Measurements from ENCODE around the gene PLXNB3.
"Not testable (repeated sequence)": the region's sequence is repeated elsewhere in the genome, so short reads cannot be mapped to it uniquely, and the experiment has no call there.

PLXNB3 gene

DNA sequence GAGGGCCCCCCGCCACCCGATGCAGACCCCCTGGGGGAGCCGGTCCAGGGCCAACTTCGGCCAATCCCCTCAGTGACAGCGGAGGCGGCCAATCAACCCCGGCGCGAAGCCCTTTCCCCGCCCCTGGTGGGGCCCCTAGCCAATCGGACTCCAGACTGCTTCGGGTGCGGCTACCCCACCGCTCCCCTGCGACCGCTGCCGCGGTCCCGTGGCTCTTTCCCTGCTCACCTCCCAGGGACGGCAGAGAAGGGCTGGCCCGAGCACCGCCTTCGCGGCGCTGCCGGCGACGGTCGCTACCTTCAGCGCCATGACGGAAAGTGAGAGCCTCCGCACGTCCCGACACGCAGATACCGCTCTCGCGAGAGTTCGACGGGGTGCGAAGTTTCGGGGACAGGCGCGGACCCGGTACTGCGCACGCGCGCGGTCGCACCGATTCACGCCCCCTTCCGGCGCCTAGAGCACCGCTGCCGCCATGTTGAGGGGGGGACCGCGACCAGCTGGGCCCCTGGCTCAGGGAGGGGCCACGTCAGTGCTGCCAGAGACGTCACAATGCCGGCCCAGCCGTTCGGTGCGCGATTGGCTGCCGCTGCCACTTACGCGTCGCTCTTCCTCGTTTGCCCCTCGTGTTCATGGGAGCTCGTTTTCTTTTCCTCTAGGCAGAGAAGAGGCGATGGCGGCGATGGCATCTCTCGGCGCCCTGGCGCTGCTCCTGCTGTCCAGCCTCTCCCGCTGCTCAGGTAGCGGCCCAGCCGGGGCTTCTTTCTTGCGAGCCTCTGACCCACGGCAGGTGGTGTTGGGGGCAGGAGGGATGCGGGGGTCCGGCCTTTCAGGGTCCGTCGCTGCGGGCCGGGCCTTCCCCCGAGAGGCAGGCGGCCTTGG is 30.2 kb downstream of the PLXNB3 start, which contains the start of the genes IDH3G and SSR4:
TSS of gene IDH3G (minus strand) at position 358 of the 879 bp plus-strand sequence. CDS start at position 309, 49 bp downstream.
TSS of gene SSR4 (plus strand) at position 651 of the 879 bp plus-strand sequence. CDS start at position 671, 20 bp downstream.
- DNase-seq, result peak; percentile 96

DNA sequence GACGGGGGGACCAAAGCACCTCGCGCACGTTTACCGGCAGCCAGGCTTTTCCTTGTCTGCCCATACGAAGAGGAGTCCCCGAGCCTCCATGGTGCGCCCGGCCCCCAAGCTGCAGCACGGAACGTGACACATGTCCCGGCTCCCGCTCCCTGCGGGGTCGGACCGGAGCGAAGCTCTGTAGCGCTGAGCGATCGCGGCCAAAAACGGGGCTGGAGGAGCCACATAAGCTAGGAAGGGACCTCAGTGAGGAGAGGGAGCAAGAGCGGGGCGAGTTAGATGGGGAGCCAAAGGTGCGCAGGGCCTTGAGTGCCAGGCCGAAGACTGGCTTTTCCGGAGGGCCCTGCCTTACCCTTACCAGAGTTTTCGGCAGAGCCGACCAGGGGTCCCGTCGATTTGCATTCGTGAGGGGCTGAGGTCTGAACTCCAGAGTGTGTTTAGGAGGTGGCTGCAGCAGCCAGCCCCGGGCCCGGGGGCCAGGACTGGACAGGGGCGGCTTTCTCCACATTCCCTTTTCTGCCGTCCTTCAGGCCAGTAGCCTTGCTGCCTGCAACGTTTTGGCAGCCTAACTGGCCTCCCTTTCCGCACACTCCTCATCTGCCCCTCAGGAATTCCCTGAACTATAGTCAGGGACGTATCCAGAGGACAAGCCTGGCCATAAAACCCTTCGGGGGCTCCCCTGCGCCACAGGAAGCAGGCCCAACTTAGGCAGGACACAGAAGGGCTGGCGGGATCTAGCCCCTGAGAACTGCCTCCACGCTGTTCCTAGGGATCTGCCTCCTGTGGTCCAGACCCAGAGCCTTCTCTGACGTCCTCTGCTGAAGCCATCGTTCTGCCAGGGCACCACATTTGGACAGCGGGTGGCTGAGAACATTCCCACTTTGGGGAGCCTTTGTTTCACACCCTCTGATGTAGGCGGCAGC is 31.1 kb downstream of the PLXNB3 start:
- DNase-seq, result no peak

DNA sequence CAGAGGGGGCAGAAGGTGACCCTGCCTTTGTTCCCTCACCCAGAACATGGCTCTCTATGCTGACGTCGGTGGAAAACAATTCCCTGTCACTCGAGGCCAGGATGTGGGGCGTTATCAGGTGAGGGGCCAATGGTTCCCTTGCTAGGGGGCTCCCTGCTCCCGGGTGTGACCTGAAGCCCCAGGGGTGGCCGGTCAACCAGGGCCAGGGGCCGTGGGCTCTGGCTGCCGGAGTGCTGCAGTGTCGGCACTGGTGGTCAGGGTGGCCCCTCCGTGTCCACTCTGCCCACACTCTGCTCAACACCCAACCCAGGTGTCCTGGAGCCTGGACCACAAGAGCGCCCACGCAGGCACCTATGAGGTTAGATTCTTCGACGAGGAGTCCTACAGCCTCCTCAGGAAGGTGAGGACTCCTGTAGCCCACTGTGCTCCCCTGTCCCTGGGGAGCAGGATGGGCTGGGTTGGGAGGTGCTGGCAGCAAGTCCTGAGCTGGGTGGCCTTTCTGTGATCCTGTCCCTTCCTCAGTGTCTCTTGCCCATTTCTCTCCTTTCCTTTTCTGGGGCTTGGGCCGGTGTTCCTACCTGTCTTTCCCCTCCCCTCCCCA is 33.5 kb downstream of the PLXNB3 start:
- no peak for DNase-seq

- DNase-seq, result no peak
Observed at GRCh38 chrX:153799326-153799725, 35.3 kb downstream of the PLXNB3 start.

GRCh38 chrX:153800177-153800722 is 36.2 kb downstream of the PLXNB3 start:
- DNase-seq, result no peak

DNA sequence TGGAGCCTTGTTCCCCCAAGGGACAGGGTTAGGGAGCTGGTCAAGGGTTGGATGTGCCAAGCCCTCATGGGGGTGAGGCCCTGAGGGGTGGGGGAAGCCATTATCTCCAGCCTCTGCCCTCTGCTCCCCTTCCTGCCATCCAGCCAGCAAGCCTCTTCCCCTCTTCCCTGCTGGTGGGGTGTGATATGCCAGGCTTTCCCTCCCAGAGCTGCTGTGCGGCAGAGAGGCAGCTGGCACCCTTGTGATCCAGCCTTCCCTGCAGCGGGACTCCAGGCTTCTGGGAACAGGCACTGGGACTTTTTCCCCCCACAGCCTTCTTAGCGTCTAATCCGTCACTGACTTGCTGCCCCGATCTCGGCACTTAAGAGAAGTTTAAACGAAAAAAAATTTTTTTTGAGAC is 36.7 kb downstream of the PLXNB3 start:
- DNase-seq, result no peak

DNA sequence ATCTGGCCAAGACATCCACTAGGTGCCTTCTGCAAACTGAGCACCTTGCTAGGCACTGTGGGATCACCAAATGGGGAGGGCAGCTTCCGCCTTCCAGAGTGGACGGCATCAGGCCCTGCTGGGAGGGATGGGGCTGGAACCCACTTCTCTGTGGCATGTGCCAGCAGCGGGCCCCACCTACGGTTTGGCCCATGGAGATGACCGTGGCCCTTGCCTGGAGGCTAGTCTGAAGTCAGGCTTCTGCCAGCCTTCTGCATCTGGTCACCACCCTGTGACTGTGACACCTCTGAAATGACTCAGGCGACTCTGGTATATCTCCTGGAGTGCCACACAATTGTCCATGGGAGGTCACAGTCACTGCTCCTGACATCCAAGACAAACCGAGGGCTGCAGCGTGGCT is 37.6 kb downstream of the PLXNB3 start:
- DNase-seq, result no peak

GRCh38 chrX:153802513-153803045 is 38.5 kb downstream of the PLXNB3 start:
- DNase-seq, result no peak

DNA sequence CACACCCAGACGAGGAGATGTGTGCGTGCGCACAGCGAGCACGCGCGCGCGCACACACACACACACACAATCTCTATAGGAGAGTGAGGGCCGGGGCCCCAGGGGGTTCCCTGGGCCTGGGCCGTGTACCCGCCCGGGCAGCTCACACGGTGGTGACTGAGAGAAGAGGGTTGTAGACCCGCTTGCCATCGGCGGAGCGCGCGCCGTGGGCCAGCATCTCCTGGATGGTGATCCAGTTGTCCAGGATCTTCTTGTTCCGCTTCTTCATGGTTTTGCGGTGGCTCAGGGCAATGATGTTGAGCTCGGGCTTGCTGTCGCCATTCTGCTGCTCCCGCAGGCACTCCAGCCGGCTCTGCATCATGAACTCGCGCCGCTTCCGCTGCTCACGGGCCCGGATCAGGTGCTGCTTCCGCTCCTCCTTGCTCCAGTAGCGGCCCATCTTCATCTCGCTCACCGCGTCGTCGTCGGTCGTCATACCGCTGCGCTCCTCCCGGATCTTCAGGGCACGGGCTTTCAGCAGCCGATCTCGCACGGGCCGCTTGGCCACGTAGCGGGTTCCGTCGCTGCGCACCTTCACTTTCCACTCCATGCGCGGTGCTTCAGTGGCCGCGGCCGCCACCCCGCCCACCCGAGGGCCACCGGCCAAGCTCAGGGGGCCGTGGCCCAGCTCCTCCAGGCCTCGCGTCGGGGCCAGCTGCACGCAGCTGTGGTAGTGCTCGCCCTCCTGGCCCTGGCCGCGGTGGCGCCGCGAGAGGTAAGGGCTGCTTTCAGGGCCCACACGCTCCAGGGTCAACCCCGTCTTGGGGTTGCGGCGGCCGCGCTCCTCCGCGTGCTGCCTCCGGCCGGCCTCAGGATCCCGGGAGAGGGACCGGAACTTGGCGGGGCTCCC is 39.4 kb downstream of the PLXNB3 start:
- no peak for DNase-seq

DNA sequence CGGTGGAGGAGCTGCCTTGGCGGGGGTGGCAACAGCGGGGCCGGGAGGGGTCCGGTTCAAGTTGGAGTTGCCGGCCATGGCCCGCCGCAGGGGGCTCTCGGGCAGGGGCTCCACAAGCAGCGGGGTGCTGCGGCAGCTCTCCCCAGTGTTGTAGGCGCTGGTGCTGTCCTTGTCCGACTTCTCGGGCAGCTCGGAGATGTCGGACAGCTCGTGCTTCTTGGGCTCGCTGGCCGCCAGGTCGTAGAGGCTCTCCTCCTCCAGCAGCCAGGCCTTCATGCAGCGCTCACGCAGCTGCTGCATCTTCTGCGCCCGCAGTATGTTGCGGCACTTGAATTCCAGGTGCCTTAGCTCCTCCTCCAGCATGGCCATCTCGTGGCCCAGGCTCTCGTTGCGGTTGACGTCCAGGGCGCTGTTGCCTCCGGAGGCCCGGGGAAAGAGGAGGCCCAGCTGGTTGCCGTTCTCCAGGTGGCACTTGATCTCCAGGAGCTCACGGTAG is 40.1 kb downstream of the PLXNB3 start:
- no peak for DNase-seq

DNA sequence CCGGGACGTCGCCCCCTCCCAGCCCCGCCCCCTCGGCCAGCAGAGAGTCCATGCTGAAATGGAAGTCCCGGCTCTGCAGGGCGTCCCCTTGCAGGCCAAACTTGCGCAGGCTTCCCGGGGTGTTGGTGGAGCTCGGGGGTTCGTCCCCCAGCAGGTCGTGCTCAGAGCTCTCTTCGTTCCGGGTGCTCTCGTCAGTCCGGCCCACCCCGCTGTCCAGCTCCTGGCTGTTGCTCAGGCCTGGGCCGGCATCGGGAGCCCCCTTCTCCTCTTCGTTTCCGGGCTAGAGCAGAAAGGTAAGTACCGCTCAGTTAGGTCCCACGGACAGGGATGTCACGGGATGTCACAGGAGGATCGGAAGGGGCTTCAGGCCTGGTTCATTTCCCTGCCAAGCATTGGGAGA is 40.6 kb downstream of the PLXNB3 start:
- no peak for DNase-seq

DNA sequence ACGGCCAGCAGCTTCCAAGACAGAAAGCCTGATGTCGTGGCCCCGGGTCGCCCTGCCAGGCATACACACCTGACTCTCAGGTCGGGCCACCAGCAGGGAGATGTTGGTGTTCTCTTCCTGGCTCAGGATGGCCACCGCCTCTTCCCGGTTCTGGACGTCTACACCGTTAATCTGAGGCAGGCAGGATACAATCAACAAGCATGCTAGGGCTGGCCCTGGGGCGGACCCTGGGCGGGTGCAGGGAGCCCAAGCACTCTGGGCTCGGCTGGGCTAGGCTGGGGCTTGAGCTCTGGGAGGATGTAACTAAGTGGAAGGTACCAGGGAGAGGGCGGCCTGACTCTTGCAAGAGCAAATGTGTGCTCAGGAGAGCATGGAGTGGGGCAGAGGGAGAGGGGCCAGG is 41.4 kb downstream of the PLXNB3 start:
- no peak for DNase-seq

GRCh38 chrX:153806999-153807575 is 43.0 kb downstream of the PLXNB3 start:
- no peak for DNase-seq

- no peak for DNase-seq
Observed at GRCh38 chrX:153807976-153808375, 43.9 kb downstream of the PLXNB3 start.

DNA sequence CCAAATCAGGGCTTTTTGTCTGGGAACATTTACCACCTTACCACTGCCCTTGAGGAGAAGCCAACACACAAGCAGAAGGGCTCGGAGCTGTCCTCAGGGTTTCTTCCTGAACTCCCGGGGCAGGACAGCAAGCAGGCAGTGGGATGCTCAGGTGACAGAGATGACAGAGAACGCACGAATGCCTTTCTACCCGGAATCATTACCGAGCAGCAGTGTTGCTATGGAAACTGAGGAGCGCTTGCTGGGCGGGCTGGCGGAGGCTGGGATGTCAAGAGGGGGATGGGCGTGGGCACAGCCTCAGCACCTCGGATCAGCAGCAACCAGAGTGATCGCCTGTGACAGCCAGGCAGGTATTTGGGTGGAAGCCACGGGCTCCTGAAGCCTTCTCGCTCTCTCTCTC is 48.2 kb downstream of the PLXNB3 start:
- DNase-seq, result no peak

DNA sequence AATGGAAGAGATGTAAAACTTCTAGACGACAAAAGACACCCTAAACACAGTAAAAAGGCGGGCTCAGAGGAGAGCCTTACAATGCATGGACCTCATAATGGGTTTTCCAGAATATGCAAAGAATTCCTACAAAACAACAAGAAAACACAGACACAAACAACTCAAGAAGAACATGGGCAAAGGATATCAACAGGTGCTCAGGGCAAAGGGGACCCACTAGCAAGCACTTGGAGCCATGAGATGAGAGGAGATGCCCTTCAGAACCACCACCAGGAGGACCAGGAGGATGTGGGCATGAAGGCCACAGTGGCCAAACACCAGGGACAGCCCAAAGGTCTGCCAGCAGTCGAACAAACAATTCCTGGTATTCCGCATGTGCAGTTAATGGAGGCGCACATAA is 49.1 kb downstream of the PLXNB3 start:
- DNase-seq, result no peak

DNA sequence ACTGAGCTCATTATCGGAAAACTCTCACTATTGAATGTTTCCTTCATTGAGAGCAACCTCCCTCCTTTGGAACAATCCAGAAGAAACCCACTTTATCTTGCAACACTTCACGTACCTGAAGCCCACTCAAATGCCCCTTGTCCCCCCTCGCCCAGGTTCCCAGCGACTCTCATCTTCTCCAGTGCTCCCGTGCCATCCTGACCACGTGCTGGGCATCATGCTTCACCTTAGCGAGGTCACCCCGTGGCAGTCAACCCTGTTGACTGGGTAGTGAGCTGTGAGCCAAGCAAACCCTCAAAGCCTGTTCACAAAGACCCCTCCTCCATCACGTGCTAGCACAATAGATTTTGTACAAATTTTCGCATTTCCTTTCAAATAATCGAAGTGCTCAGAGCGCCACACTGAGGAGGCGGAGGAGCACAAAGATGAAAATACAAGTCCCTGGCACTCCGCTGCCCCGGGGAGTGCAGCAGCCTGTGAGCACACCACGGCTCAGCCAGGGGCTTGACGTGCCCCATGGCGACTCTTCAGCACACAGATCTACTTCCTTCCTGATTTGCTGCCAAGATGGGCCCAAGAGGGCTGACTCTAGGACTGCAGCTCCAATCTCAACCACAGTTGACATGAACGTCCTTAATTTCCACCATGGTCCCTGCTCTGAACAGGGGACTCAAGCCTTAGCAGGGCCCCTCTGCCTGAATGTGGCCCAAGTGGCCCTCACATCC is 50.7 kb downstream of the PLXNB3 start:
- no peak for DNase-seq

- no peak for DNase-seq
Observed at GRCh38 chrX:153816831-153817690, 53.0 kb downstream of the PLXNB3 start.

DNA sequence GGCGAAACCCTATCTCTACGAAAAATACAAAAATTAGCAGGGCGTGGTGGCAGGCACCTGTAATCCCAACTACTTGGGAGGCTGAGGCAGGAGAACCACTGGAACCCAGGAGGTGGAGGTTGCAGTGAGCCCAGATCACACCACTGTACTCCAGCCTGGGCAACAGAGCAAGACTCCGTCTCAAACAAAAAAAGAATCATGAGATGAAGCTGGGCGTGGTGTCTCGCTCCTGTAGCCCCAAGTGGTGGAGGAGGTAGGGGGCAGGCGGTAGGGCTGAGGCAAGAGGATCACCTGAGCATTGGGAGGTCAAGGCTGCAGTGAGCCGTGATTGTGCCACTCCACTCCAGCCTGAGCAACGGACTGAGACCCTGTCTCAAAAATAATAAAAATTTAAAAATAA is 54.0 kb downstream of the PLXNB3 start:
- not testable (repeated sequence) for DNase-seq
